Panc1 (cell line): ENCODE measurements around the gene MRPS2. TPM values are rescaled to one million over a fixed set of nuclear protein-coding genes. Genes with fewer than 3 reads are reported as not detected.
A peak's percentile ranks its signal among the peaks of the same experiment; 100 is the strongest.

Experiments
- ATAC-seq: fragments of 200-7000 bp; cut with Tn5 transposase; 2 replicates; pipeline ENCODE4 v1.9.1; 2020; ENCODE audit warnings: mild to moderate bottlenecking, moderate library complexity
- BruUV-seq: library from RNA; stranded (reverse); fragments of 400-500 nt; replicated peaks from 2 replicates; lab custom pipeline; 2021; lab: Mats Ljungman, UMichigan
- CTCF ChIA-PET: fragments of 300-600 bp; sonication (Branson Sonifier 250); formaldehyde crosslinking; loops from one replicate; lab custom pipeline; 2022; ENCODE audit warnings: antibody characterized with exemption; lab: Charles Lee
- POLR2A ChIA-PET: fragments of 300-600 bp; sonication (Branson Sonifier 250); formaldehyde crosslinking; loops from one replicate; lab custom pipeline; 2022; ENCODE audit warnings: antibody characterized with exemption; lab: Charles Lee
- DNase-seq: peaks from one replicate; pipeline ENCODE4 v3.0.0-alpha.2; 2010; ENCODE audit warnings: low read depth, low spot score
- H3K27ac ChIP-seq: 2 replicates; pipeline ENCODE4 v1.5.1; 2011; ENCODE audit warnings: mild to moderate bottlenecking, low read length, inconsistent platforms
- H3K27me3 ChIP-seq: fragments of 200-500 bp; sonication (Bioruptor generic); 2 replicates; pipeline ENCODE4 v1.6.0; 2014; ENCODE audit warnings: low read length, inconsistent platforms; ENCODE audit not compliant: control insufficient read depth, insufficient read depth
- H3K36me3 ChIP-seq: fragments of 200-500 bp; sonication (Bioruptor generic); 2 replicates; pipeline ENCODE4 v1.5.1; 2014; ENCODE audit warnings: inconsistent platforms, mild to moderate bottlenecking, low read length, moderate library complexity; ENCODE audit not compliant: control insufficient read depth, insufficient read depth
- H3K4me1 ChIP-seq: 2 replicates; pipeline ENCODE4 v1.5.1; 2011; ENCODE audit warnings: inconsistent platforms, mild to moderate bottlenecking, low read length, moderate library complexity; ENCODE audit not compliant: control insufficient read depth, insufficient read depth
- H3K4me3 ChIP-seq, 2 experiments: 2 replicates each; pipeline ENCODE4 v1.5.1; 2011 to 2012; ENCODE audit warnings: low read depth in 2 of 2, low read length in 2 of 2, mild to moderate bottlenecking in 2 of 2, inconsistent platforms in 1 of 2, moderate library complexity in 1 of 2
- H3K9me3 ChIP-seq: fragments of 200-500 bp; sonication (Bioruptor generic); 2 replicates; pipeline ENCODE4 v1.5.1; 2014; ENCODE audit warnings: low read depth, mild to moderate bottlenecking, inconsistent platforms, low read length, moderate library complexity; ENCODE audit not compliant: control insufficient read depth, insufficient read depth
- CTCF ChIP-seq: fragments of 450-650 bp; IDR thresholded peaks from 2 replicates; pipeline ENCODE4 v1.5.1; 2017; ENCODE audit warnings: mild to moderate bottlenecking
- POLR2AphosphoS5 ChIP-seq: IDR thresholded peaks from 2 replicates; pipeline ENCODE4 v1.6.1; 2012; ENCODE audit warnings: mild to moderate bottlenecking, low read depth, low read length, moderate library complexity
- REST ChIP-seq, 2 experiments: IDR thresholded peaks; 2 replicates each; pipeline ENCODE4 v1.6.1; 2011 to 2012; ENCODE audit warnings: low read depth in 2 of 2, control low read depth in 1 of 2, low read length in 1 of 2, mild to moderate bottlenecking in 1 of 2, moderate library complexity in 1 of 2; ENCODE audit not compliant: insufficient read depth in 1 of 2
- SIN3A ChIP-seq: IDR thresholded peaks from 2 replicates; pipeline ENCODE4 v1.6.1; 2012; ENCODE audit warnings: low read depth, mild to moderate bottlenecking, low read length, moderate library complexity, borderline replicate concordance; ENCODE audit not compliant: insufficient read depth
- TCF7L2 ChIP-seq: IDR thresholded peaks from 2 replicates; pipeline ENCODE4 v1.6.1; 2011; ENCODE audit warnings: mild to moderate bottlenecking, low read depth, low read length, inconsistent platforms
- in situ Hi-C: cut with HindIII; loops from 2 replicates; pipeline ENCODE4 v1.10.0; 2016; ENCODE audit warnings: low sequenced_read_pairs, low pct_unique_long_range_greater_than_20kb
- intact Hi-C: fragments of 100-400 bp; cut with micrococcal nuclease; formaldehyde crosslinking; loops from one replicate; pipeline ENCODE4 v1.10.0; 2022; ENCODE audit not compliant: unreplicated experiment
- total RNA-seq: library from RNA; stranded (reverse); gene quantifications from one replicate; pipeline ENCODE4 v1.2.1, GENCODE V29; 2021; ENCODE audit not compliant: unreplicated experiment

The MRPS2 gene
- total RNA-seq, 1 experiment from 2014 or later: 33.5 TPM

GRCh38 chr9:135474915-135475314, 25.6 kb upstream of the MRPS2 start:
- TF ChIP-seq REST (IDR thresholded peaks at IDR 0.05; ENCODE audit: insufficient read depth in 1 of 2, low read depth in 2 of 2, low read length in 1 of 2): no peak
- TF ChIP-seq POLR2AphosphoS5: no peak
- peak; percentile 76 for TF ChIP-seq CTCF
- no peak for TF ChIP-seq TCF7L2
- no peak for TF ChIP-seq SIN3A
- intact Hi-C loops (no loop called here), in situ Hi-C loops (no loop called here)
- ChIA-PET CTCF (no interaction called here), POLR2A (no interaction called here)
- DNase-seq (no peak), ATAC-seq (peak; percentile 70)
- no peak overlapping the region for H3K27ac ChIP-seq
- H3K27me3 ChIP-seq: no peaks in the 10 kb centered on the region
- BruUV-seq: no TSS peak
- H3K4me1 ChIP-seq: peaks cover 3% of the 10 kb centered on the region; the same call in 1 of the 2 replicates
- H3K36me3 ChIP-seq: no peaks in the 10 kb centered on the region
- H3K4me3 ChIP-seq: no peak overlapping the region
- H3K9me3 ChIP-seq: no peaks in the 10 kb centered on the region

- BruUV-seq: TSS peak; percentile 77
- intact Hi-C loops: no loop called here
- H3K27me3 ChIP-seq: no peaks in the 10 kb centered on the region
- no peak for DNase-seq
- H3K36me3 ChIP-seq: no peaks in the 10 kb centered on the region; the same call in 1 of the 2 replicates
- H3K9me3 ChIP-seq: no peaks in the 10 kb centered on the region
- in situ Hi-C loops: no loop called here
- no peak overlapping the region for H3K4me3 ChIP-seq
- no peak for ATAC-seq
- peaks cover 3% of the 10 kb centered on the region; the same call in 1 of the 2 replicates for H3K4me1 ChIP-seq
- no peak overlapping the region for H3K27ac ChIP-seq
- ChIA-PET CTCF (interaction anchor here (0.6 kb wide), 1 partner anchor 131 kb away, joined by 3 read pairs; no protein-coding TSS in a partner anchor), POLR2A (no interaction called here)
- TF ChIP-seq TCF7L2 (no peak), POLR2AphosphoS5 (no peak), CTCF (no peak), REST (IDR thresholded peaks at IDR 0.05; ENCODE audit: insufficient read depth in 1 of 2, low read depth in 2 of 2, low read length in 1 of 2) (no peak), SIN3A (no peak)
Observed at GRCh38 chr9:135476561-135477355, 23.7 kb upstream of the MRPS2 start.
